T-cell (primary cell): ENCODE results near the gene TBC1D2. TPM values are rescaled to one million over a fixed set of nuclear protein-coding genes. Genes with fewer than 3 reads are reported as not detected.

Experiments used
- ATAC-seq, 4 experiments: fragments of 200-7000 bp in 3 of 4; fragments of 150-1000 bp in 1 of 4; cut with Tn5 transposase; replicated peaks in 1 of 4; 1 replicate in 3 of 4; 2 replicates in 1 of 4; pipeline ENCODE4 v1.10.0; 2021; ENCODE audit warnings: moderate library complexity in 3 of 4, mild to moderate bottlenecking in 2 of 4, moderate number of reproducible peaks in 1 of 4
- CTCF ChIA-PET, 2 donors: fragments of 300-600 bp; sonication (Branson Sonifier 250); formaldehyde crosslinking; loops; one replicate each; lab custom pipeline; 2022; ENCODE audit warnings: antibody characterized with exemption in 2 of 2; lab: Charles Lee
- POLR2A ChIA-PET, 2 donors: fragments of 300-600 bp; sonication (Branson Sonifier 250); formaldehyde crosslinking; loops; one replicate each; lab custom pipeline; 2022; ENCODE audit warnings: antibody characterized with exemption in 2 of 2; lab: Charles Lee
- DNase-seq, 35 experiments: peaks; one replicate each; pipeline versions ENCODE4 v3.0.0 to v3.0.0-alpha.2; 2013 to 2023
- H3K27ac ChIP-seq: one replicate; pipeline ENCODE4 v1.5.1; 2013; ENCODE audit warnings: low read length
- H3K27me3 ChIP-seq, 2 experiments: replicated peaks in 1 of 2; 1 replicate in 1 of 2; 2 replicates in 1 of 2; pipeline versions ENCODE4 v1.6.1 to v1.7.0; 2013; ENCODE audit warnings: low read length in 1 of 2, mixed read lengths in 1 of 2; ENCODE audit not compliant: control insufficient read depth in 2 of 2, insufficient read depth in 2 of 2; ENCODE audit errors: extremely low read depth in 1 of 2
- H3K36me3 ChIP-seq, 2 donors: 1 replicate in 1 of 2; 2 replicates in 1 of 2; pipeline versions ENCODE4 v1.6.1 to v1.7.0; 2013; ENCODE audit warnings: low read length in 1 of 2; ENCODE audit not compliant: control insufficient read depth in 2 of 2, insufficient read depth in 1 of 2; ENCODE audit errors: extremely low read depth in 1 of 2
- H3K4me1 ChIP-seq, 2 experiments: 1 replicate in 1 of 2; 2 replicates in 1 of 2; pipeline versions ENCODE4 v1.6.1 to v1.7.0; 2013; ENCODE audit warnings: low read length in 2 of 2, mixed read lengths in 1 of 2; ENCODE audit not compliant: insufficient read depth in 2 of 2, control insufficient read depth in 1 of 2; ENCODE audit errors: extremely low read depth in 1 of 2
- H3K4me3 ChIP-seq, 2 donors: 1 replicate in 1 of 2; 2 replicates in 1 of 2; pipeline versions ENCODE4 v1.5.1 to v1.7.0; 2013; ENCODE audit warnings: mild to moderate bottlenecking in 2 of 2, low read length in 1 of 2, moderate library complexity in 1 of 2; ENCODE audit not compliant: control insufficient read depth in 1 of 2; ENCODE audit errors: extremely low read depth in 1 of 2
- H3K9me3 ChIP-seq: 2 replicates; pipeline ENCODE4 v1.7.0; 2013
- H3K27ac Mint-ChIP-seq, 2 donors: one replicate each; pipeline ENCODE4 v1.8.0; 2020 to 2021; ENCODE audit warnings: mild to moderate bottlenecking in 2 of 2, mixed read lengths in 2 of 2
- H3K27me3 Mint-ChIP-seq, 2 donors: one replicate each; pipeline ENCODE4 v1.8.0; 2021 to 2022; ENCODE audit warnings: mixed read lengths in 2 of 2
- H3K36me3 Mint-ChIP-seq: one replicate; pipeline ENCODE4 v1.8.0; 2021; ENCODE audit warnings: mixed read lengths
- H3K4me1 Mint-ChIP-seq, 3 donors: one replicate each; pipeline ENCODE4 v1.8.0; 2020 to 2022; ENCODE audit warnings: mixed read lengths in 3 of 3, mild to moderate bottlenecking in 1 of 3
- H3K4me3 Mint-ChIP-seq, 3 donors: one replicate each; pipeline ENCODE4 v1.8.0; 2020 to 2022; ENCODE audit warnings: mild to moderate bottlenecking in 3 of 3, mixed read lengths in 3 of 3, moderate library complexity in 3 of 3
- H3K9me3 Mint-ChIP-seq, 3 donors: one replicate each; pipeline ENCODE4 v1.8.0; 2020 to 2022; ENCODE audit warnings: mixed read lengths in 3 of 3
- WGBS: methylation state at CpG from one replicate; pipeline ENCODE4 v1.1.5; 2013; ENCODE audit warnings: missing lambda C conversion rate; ENCODE audit not compliant: insufficient coverage; 5-methylcytosine and 5-hydroxymethylcytosine counted together
- total RNA-seq, 35 experiments: library from RNA in 6 of 35; stranded (reverse) in 6 of 35; fragments of 120-200 nt in 1 of 35; gene quantifications; one replicate each; pipeline versions ENCODE4 v1.2.1 to v1.2.4 and lab custom pipeline; 2013 to 2026

TBC1D2 gene
- total RNA-seq, 5 donors from 2014 or later (not counting 1 experiment from before 2014, with no cell fraction given) = 4.5 to 10.7 (median 7.1) TPM

GRCh38 chr9:98219364-98219716, 36.1 kb downstream of the TBC1D2 start:
- Mint-ChIP-seq H3K36me3 (peaks cover 39% of the 10 kb centered on the region), H3K27me3 (no peaks in the 10 kb centered on the region), H3K27ac (no peak overlapping the region), H3K4me3 (no peak overlapping the region), H3K9me3 (no peaks in the 10 kb centered on the region), H3K4me1 (peaks cover 0 to 3% (median 0%) of the 10 kb centered on the region in 3 donors)
- Histone ChIP-seq H3K9me3 (no peaks in the 10 kb centered on the region), H3K4me1 (no peaks in the 10 kb centered on the region), H3K27ac (no peak overlapping the region), H3K27me3 (no peaks in the 10 kb centered on the region), H3K4me3 (no peak overlapping the region), H3K36me3 (peaks cover 16 to 29% of the 10 kb centered on the region in 2 donors)
- WGBS = 100% methylated on average over 4 of the region's 7 CpGs
- DNase-seq = no peak
- CTCF ChIA-PET = no interaction called here
- no peak for ATAC-seq
- POLR2A ChIA-PET = no interaction called here

- Histone ChIP-seq H3K27ac (no peak overlapping the region), H3K9me3 (no peaks in the 10 kb centered on the region), H3K4me3 (no peak overlapping the region), H3K27me3 (no peaks in the 10 kb centered on the region), H3K4me1 (no peaks in the 10 kb centered on the region), H3K36me3 (peaks cover 16 to 29% of the 10 kb centered on the region in 2 donors)
- Mint-ChIP-seq H3K4me1 (peaks cover 0 to 3% (median 0%) of the 10 kb centered on the region in 3 donors), H3K9me3 (no peaks in the 10 kb centered on the region), H3K27me3 (no peaks in the 10 kb centered on the region), H3K27ac (no peak overlapping the region), H3K36me3 (peaks cover 42% of the 10 kb centered on the region), H3K4me3 (no peak overlapping the region)
- ATAC-seq (no peak), DNase-seq (no peak)
- WGBS = no CpG with 5 or more reads among the region's 11 CpGs
- ChIA-PET POLR2A (no interaction called here), CTCF (no interaction called here)
These were observed 36.7 kb downstream of the TBC1D2 start for GRCh38 chr9:98218562-98219363.

- no peaks in the 10 kb centered on the region for H3K27me3 Mint-ChIP-seq
- no peaks in the 10 kb centered on the region for H3K9me3 ChIP-seq
- H3K4me3 Mint-ChIP-seq = no peak overlapping the region
- ChIA-PET CTCF (no interaction called here), POLR2A (interaction anchor here in 1 of 2 donors (0.5 kb wide), 1 partner anchor 97 kb away, joined by 16 read pairs; no protein-coding TSS in a partner anchor)
- H3K4me1 ChIP-seq = no peaks in the 10 kb centered on the region
- no peak for DNase-seq
- no peaks in the 10 kb centered on the region for H3K9me3 Mint-ChIP-seq
- peaks cover 18 to 31% of the 10 kb centered on the region in 2 donors for H3K36me3 ChIP-seq
- ATAC-seq = no peak
- H3K36me3 Mint-ChIP-seq = peaks cover 41% of the 10 kb centered on the region
- no peak overlapping the region for H3K27ac ChIP-seq
- no peak overlapping the region for H3K27ac Mint-ChIP-seq
- 100% methylated on average over 2 of the region's 2 CpGs for WGBS
- no peak overlapping the region for H3K4me3 ChIP-seq
- no peaks in the 10 kb centered on the region for H3K4me1 Mint-ChIP-seq
- no peaks in the 10 kb centered on the region for H3K27me3 ChIP-seq
These were observed 38.2 kb downstream of the TBC1D2 start for GRCh38 chr9:98217255-98217654.

GRCh38 chr9:98216391-98216790, 39.1 kb downstream of the TBC1D2 start:
- peaks cover 36% of the 10 kb centered on the region for H3K36me3 Mint-ChIP-seq

GRCh38 chr9:98215821-98216220, 39.6 kb downstream of the TBC1D2 start:
- H3K9me3 ChIP-seq = no peaks in the 10 kb centered on the region
- ChIA-PET CTCF (interaction anchor here in 1 of 2 donors (0.6 kb wide), 1 partner anchor 31 kb away, joined by 3 read pairs; no protein-coding TSS in a partner anchor), POLR2A (no interaction called here)
- no peaks in the 10 kb centered on the region for H3K9me3 Mint-ChIP-seq
- peaks cover 31% of the 10 kb centered on the region for H3K36me3 Mint-ChIP-seq
- H3K4me1 ChIP-seq = no peaks in the 10 kb centered on the region
- no peaks in the 10 kb centered on the region for H3K4me1 Mint-ChIP-seq
- 95% methylated on average over 5 of the region's 9 CpGs for WGBS
- no peaks in the 10 kb centered on the region for H3K27me3 ChIP-seq
- H3K36me3 ChIP-seq = peaks cover 18 to 29% of the 10 kb centered on the region in 2 donors
- H3K4me3 ChIP-seq = no peak overlapping the region
- peak in 6 of 35 experiments; percentile 9 to 37 (median 29) for DNase-seq
- no peak overlapping the region for H3K27ac Mint-ChIP-seq
- peak in 1 of 4 experiments; percentile 35 for ATAC-seq
- H3K27me3 Mint-ChIP-seq = no peaks in the 10 kb centered on the region
- H3K27ac ChIP-seq = no peak overlapping the region
- no peak overlapping the region for H3K4me3 Mint-ChIP-seq

More at GRCh38 chr9:98216391-98216790, 39.1 kb downstream of the TBC1D2 start:
- DNase-seq (no peak), ATAC-seq (no peak)
- Histone ChIP-seq H3K27ac (no peak overlapping the region), H3K27me3 (no peaks in the 10 kb centered on the region), H3K36me3 (peaks cover 18 to 29% of the 10 kb centered on the region in 2 donors), H3K4me3 (no peak overlapping the region), H3K4me1 (no peaks in the 10 kb centered on the region), H3K9me3 (no peaks in the 10 kb centered on the region)
- no peaks in the 10 kb centered on the region for H3K27me3 Mint-ChIP-seq
- no peak overlapping the region for H3K4me3 Mint-ChIP-seq
- H3K9me3 Mint-ChIP-seq = no peaks in the 10 kb centered on the region
- ChIA-PET POLR2A (interaction anchor here in 1 of 2 donors (0.5 kb wide), 1 partner anchor 263 kb away, joined by 4 read pairs; no protein-coding TSS in a partner anchor), CTCF (interaction anchor here in 1 of 2 donors (0.5 kb wide), 1 partner anchor 92 kb away, joined by 4 read pairs; no protein-coding TSS in a partner anchor)
- 100% methylated on average over 1 of the region's 3 CpGs for whole genome bisulfite sequencing
- no peak overlapping the region for H3K27ac Mint-ChIP-seq
- H3K4me1 Mint-ChIP-seq = no peaks in the 10 kb centered on the region

- Histone ChIP-seq H3K4me3 (no peak overlapping the region), H3K36me3 (peaks cover 12 to 24% of the 10 kb centered on the region in 2 donors), H3K27me3 (no peaks in the 10 kb centered on the region), H3K9me3 (no peaks in the 10 kb centered on the region), H3K4me1 (no peaks in the 10 kb centered on the region), H3K27ac (no peak overlapping the region)
- H3K36me3 Mint-ChIP-seq = peaks cover 31% of the 10 kb centered on the region
- ChIA-PET CTCF (no interaction called here), POLR2A (no interaction called here)
- H3K27me3 Mint-ChIP-seq = no peaks in the 10 kb centered on the region
- DNase-seq (no peak), ATAC-seq (no peak)
- no peaks in the 10 kb centered on the region for H3K4me1 Mint-ChIP-seq
- WGBS = 100% methylated on average over 3 of the region's 5 CpGs
- H3K4me3 Mint-ChIP-seq = no peak overlapping the region
- no peaks in the 10 kb centered on the region for H3K9me3 Mint-ChIP-seq
- H3K27ac Mint-ChIP-seq = no peak overlapping the region
These were observed 40.2 kb downstream of the TBC1D2 start for GRCh38 chr9:98215271-98215670.
